ENCODE measurements around the gene SWI5.

GRCh38 chr9:128242124-128242523 is 34.0 kb upstream of the SWI5 start:
- no peak for TF ChIP-seq CTCF (IDR thresholded peaks at IDR 0.05 in 2 of 3, conservative IDR thresholded peaks at IDR 0.05 in 1 of 3; ENCODE audit: borderline replicate concordance in 1 of 3, insufficient read depth in 1 of 3, low read depth in 2 of 3, low read length in 2 of 3)
- TF ChIP-seq, protein P1, sequence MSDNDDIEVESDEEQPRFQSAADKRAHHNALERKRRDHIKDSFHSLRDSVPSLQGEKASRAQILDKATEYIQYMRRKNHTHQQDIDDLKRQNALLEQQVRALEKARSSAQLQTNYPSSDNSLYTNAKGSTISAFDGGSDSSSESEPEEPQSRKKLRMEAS (IDR thresholded peaks at IDR 0.05) = no peak
- TF ChIP-seq SP1 (IDR thresholded peaks at IDR 0.05; ENCODE audit: low read depth) = no peak
- TF ChIP-seq JUND (IDR thresholded peaks at IDR 0.05) = no peak
- TF ChIP-seq POLR2A (IDR thresholded peaks at IDR 0.05; ENCODE audit: borderline replicate concordance, extremely low read depth, insufficient read depth, insufficient read length) = no peak
- TF ChIP-seq EZH2phosphoT487 (IDR thresholded peaks at IDR 0.05; ENCODE audit: borderline replicate concordance) = no peak
- no peak for TF ChIP-seq YY1 (IDR thresholded peaks at IDR 0.05; ENCODE audit: extremely low read depth, insufficient replicate concordance, low read depth, low read length)
- TF ChIP-seq REST (IDR thresholded peaks at IDR 0.05; ENCODE audit: low read depth) = no peak

All from HCT116 (cell line).